COLO829 (cell line): ENCODE data around the gene IL13RA1.
"Not testable (repeated sequence)": the region's sequence is repeated elsewhere in the genome, so short reads cannot be mapped to it uniquely, and the experiment has no call there.

ENCODE experiments used
- DNase-seq: peaks from one replicate; pipeline ENCODE4 v3.0.0; 2012; ENCODE audit warnings: low spot score

Gene IL13RA1

DNA sequence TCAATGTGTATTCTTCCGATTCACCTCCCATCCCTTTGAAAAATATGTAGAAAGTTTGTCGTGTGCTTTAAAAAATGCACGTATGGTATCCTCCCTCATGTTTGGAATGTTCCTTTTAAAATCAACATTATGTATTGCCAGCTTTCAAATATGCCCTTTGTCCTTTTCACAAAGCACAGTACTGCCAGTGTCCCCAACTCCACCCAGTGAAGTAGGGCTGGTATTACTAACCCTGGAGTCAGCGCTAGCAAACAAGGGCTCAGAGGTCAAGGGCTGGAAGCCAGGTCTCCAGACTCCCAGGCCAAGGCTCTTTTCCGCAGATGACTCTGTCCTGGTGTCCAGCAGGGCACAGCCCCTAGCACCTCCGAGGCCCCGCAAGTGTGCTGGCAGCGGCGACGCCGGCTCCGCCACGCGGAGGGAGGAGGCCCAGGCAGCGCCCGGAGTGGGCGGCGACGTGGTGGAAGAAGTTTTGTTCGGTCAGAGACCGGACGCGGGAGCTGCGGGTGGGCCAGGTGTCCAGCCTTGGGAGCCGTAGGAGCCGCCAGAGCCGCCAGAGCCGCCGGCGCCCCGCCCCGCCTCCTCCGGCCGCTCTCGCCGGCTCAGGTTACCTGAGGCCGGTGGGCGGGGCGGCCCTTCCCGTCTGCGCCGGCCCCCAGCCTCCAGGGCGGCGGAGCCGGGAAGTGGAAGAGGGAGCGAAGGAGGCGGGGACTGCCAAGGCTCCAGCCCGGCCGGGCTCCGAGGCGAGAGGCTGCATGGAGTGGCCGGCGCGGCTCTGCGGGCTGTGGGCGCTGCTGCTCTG is at the start of gene IL13RA1:
IL13RA1 (plus strand) TSS at position 720 of the 799 bp plus-strand sequence; CDS start at position 753, 33 bp downstream.
- peak; percentile 45 for DNase-seq

DNA sequence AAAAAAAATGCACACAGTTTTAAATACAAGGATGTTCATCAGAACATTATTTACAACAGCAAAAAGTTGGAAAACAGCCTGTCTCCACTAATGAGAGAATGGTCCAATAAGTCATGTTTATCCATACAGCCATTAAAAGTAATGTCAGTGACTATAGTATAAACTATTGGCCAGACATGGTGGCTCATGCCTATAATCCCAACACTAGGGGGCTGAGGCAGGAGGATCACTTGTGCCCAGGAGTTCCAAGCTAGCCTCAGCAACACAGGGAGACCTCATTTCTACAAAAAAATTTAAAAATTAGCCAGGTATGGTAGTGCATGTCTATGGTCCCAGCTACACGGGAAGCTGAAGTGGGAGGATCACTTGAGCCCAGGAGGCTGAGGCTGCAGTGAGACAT is 48.1 kb upstream of the IL13RA1 start:
- DNase-seq = no peak

DNA sequence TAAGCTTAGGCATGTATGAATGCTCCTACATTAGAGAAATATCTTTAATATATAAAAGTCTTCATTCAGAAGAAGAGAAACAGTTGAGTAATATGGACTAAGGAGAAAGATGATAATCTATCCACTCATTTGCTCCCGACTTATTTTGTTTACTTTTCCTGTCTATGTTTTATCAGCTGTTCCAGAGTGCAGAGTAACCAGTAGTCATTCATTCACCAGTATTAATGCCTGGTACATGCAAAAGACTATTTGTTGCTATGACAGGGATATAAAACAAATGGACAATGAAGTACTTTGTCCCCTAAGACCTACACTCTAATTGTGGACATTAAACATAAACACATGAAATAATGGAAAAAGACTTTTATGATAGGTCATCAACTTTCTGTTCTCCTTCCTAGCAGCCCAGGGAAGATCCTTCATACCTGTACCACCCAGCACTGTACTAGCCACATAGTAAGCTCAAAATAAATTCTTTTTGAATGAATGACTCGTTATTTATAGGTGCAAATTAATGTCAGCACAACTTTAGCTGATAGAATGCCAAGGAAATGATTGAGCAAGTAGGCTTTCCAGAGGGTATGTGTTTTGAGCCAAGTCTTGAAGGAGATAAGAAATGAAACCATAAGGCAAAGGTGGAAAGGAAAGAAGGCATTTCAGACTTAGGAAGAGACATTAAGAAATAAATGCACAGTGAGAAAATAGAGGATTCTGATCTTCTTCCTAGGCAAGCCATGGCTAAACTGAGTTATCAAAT is 45.0 kb upstream of the IL13RA1 start:
- peak; percentile 3 for DNase-seq

DNA sequence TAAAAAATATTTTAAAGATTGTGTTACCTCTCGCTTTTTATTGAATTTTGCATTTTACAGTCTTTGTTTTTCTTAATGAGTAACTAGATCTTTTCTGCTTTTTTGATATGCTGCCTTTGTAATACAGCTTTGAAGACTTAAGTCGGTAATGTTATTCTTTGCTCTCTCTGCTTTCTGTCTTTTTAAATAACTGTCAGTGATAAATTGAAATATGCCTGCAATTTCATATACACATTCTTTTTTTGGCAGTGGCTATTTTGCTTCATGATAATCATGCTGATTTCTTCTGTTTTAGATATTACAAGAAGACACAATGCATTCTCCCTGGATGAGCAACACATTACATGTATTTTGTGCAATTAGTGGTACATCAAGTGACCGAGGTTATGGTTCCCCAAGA is 42.0 kb upstream of the IL13RA1 start:
- DNase-seq = no peak

DNA sequence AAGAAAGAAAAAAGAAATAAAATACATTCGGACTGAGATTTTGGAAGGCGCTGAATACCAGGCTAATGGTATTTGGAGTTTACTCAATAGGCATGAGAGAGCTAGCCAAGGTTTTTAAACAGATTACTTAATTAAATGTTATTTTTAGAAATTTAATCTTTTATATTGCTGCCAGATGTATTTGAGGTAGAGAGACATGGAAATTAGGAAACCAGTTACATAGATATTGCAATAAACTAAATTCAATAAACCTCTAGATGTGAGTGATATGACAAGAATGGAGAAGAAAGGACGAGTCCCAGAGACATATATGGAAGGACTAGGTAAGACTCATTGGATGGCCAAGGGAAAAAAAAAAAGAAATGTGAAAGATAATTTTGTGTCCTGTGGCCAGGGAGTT is 38.5 kb upstream of the IL13RA1 start:
- no peak for DNase-seq

DNA sequence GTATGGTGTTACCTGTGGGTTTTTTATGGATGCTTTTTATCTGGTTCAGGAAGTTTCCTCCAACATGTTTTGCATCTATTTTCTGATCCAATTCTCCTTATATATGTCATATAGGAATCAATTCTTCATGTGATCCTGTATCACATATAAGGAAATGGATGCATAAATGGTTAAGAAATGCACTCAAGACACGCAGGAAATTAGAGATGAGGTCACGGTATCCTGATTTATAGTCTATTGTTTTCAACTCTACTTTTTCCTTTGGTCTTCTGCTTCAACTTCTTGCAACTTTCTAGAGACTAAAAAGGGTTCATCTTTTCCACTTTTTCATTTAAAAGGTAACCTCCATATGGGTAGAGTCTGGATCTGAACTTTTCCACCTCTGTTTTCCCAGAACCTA is 33.6 kb upstream of the IL13RA1 start:
- DNase-seq = no peak

DNA sequence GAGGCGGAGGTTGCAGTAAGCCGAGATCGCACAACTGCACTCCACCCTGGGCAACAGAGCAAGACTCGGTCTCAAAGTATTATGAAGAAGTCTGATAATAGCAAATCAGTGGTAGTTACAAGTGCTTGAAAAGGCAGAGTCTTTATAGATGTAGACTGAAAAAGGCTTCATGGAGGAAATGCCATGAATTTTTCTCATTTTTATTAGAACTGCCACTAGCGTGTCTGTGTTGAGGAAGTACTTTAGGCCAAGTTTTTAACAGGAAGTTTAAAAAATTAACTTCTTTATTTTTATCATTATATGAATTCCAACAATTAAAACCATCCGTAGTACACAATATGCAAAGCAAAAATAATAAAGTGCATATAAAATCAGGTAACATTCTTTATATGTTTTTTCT is 32.8 kb upstream of the IL13RA1 start:
- DNase-seq = no peak

DNA sequence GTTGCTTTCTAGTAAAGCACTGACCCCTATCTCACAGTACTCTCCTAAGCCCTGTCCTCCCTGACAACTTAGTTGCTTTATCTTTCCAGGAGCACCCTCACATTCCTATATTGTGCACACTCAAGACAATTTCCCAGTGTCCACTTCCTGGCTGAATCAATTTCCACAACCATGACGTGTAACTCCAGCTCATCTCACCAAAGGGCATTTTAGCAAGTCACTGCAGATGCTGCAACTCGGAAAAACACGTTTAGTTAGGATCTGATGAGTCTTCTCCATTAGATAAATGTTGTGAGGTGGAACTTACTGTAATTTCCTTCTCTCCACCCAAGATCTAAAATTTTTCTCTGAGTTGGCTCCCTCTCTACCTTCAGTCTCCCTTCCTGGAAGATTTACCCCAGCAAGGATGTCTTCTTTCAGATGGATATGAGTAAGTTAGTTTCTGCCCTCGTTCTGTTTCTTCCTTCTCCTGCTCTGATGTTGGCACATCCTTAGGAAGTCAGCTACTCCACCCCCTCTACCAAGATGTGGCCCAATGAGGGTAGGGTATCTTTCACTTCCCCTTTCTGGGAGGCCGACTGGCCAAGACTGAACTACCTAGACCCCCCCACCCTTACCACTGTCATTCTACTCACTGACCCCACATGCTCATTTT is 28.8 kb upstream of the IL13RA1 start:
- DNase-seq = no peak

DNA sequence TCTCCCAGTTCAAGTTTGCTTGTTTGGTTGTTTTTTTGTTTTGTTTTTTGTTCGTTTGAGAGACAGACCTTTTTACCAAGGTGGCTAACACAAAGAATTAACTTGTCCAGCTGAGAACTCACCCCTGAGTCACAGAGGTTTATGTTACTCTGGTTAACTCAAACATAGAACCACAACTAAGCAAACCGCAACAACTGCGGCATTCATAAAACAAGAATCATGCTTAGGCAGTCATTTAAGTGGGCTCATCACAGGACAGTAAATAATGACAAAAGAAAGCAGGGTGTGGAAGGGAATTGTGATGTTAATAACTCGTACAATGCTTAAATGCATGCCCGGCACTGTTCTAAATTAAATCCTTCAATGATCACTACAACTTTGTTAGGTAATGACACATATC is 24.7 kb upstream of the IL13RA1 start:
- peak; percentile 13 for DNase-seq

DNA sequence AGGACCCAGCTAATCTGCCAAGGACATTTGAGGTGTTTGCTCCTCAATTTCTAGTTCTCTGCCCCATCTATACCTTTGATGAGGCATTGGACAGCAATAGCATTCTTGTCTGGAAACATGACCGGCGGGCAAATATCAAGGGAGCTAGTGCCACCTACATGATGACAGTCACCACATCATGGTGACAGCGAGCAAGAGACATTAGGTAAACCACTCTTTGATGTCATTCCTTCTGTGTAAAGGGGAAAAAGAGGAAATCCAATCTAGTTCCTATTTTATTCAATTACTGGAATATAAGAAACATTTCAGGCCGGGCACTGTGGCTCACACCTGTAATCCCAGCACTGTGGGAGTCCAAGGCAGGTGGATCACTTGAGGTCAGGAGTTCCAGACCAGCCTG is 20.7 kb upstream of the IL13RA1 start:
- no peak for DNase-seq

DNA sequence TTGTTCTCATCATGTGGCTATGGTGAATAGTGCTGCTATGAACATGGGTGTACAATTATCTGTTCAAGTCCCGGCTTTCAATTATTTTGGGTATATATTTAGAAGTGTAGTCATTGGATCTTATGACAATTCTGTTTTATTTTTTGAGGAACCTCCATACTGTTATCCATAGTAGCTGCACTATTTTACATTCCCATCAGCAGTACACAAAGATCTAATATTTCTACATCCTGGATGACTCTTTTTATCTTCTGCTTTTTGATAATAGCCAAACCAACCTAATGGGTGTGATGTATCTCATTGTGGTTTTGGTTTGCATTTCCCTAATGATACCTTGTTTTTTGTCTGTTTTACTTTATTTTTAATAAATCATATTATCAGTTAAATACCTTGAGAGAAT is 12.9 kb upstream of the IL13RA1 start:
- DNase-seq = no peak

DNA sequence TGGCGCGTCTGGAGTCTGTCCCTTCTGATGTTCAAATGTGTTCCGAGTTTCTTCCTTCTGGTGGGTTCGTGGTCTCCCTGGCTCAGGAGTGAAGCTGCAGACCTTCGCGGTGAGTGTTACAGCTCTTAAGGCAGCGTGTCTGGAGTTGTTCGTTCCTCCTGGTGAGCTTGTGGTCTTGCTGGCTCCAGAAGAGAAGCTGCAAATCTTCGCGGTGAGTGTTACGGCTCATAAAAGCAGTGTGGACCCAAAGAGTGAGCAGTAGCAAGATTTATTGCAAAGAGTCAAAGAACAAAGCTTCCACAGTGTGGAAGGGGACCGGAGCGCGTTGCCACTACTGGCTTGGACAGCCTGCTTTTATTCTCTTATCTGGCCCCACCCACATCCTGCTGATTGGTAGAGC is 11.5 kb upstream of the IL13RA1 start:
- not testable (repeated sequence) for DNase-seq

DNA sequence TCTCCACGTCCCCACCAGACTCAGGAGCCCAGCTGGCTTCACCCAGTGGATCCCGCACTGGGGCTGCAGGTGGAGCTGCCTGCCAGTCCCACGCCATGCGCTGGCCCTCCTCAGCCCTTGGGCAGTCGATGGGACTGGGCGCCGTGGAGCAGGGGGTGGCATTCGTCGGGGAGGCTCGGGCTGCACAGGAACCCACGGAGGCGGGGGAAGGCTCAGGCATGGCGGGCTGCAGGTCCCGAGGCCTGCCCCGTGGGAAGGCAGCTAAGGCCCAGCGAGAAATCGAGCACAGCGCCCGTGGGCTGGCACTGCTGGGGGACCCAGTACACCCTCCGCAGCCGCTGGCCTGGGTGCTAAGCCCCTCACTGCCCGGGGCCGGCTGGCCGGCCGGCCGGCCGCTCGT is 10.6 kb upstream of the IL13RA1 start:
- not testable (repeated sequence) for DNase-seq

DNA sequence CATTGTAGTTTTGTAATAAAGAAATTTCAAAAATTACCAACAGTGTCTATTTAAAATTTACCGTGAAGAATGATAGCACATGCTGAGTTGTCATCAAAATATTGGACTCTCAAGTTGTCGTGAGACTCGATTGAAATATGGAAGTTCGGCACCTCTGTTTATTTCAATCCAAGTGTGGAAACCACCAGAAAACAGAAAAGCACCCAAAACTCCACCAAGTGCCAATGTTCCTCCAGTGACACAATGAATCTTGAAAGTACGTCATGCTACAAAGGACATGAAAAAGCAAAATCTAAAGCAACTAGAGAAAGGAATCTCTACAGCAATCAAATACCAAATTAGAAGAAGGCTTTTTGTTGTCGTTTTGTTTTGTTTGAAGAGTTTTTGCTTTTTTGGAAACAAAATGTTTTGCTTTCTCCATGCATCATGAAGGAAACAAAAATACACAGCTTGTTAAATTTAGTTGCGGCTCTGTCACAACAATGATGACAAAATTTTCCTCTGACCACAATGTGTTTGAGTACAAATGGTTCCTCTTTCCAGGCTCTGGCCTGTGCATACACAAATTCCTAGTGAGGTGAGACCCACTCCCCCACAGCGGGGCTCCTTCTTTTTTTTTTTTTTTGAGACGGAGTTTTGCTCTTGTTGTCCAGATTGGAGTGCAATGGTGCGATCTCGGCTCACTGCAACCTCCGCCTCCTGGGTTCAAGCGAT is 9.6 kb upstream of the IL13RA1 start:
- no peak for DNase-seq

DNA sequence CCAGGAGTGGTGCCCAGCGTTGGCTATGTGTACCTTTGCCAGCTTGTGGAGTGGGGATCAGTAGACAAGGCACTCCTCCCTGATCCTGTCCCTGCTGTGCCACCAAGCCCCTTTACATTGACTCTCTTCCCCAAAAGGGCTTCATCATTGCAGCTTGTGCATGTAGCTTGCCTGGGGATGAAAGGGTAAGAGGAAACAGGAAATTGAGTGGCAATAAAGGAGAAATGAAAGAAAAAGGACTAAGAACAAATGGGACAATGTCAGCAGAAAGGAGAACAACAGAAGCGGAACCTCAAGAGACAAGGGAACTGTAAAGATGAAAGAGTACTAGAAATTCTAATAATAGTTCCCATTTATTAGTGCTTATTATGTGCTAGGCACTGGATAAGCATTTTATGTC is 8.7 kb upstream of the IL13RA1 start:
- no peak for DNase-seq

DNA sequence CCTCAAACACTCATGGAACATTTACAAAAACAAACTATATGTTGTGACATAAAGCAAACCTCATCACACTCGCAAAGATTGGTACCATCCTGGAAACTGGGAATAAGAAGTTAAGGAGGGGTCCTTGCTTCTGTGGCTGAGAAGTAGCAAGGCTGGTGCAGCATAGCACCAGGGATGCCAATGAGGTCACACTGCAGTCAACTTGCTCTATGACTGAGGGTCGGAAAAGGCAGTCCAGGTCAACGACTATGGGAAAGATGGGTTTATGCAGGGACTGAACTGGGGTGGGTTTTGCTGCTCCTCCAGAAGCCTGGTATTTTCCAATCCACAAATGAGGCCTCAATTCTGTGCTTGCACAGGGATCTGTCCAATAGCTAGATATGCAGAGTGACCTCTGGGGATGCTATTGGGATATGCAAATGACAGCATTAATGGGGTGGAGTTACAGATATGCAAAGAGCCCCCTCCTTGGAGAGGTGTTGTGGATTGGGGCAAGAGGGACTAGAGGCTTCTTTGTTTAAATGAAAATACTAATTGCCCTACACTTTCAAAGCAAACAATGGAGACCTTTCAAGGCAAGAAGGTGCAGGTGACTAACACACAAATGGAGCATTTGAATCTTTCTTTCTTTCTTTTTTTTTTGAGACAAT is 7.2 kb upstream of the IL13RA1 start:
- DNase-seq = no peak

DNA sequence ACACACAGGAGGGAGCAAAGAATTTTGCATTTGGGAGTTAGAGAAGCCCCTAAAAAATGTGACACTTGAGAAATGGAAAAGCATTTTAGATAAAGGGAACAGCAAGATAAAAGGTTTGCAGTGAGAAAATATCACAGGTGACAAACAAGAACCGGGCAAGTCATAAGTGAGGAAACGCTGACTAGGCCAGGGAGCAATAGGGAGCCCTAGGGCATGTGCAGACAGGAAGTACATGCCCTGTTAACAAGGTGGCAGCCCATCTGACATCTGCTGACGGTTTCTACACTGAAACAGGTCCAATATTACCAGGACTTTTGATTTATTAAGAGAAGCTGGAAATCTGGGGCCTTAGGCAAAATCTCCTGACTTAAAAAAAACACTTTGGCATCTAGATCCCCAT is 4.0 kb upstream of the IL13RA1 start:
- DNase-seq = no peak

DNA sequence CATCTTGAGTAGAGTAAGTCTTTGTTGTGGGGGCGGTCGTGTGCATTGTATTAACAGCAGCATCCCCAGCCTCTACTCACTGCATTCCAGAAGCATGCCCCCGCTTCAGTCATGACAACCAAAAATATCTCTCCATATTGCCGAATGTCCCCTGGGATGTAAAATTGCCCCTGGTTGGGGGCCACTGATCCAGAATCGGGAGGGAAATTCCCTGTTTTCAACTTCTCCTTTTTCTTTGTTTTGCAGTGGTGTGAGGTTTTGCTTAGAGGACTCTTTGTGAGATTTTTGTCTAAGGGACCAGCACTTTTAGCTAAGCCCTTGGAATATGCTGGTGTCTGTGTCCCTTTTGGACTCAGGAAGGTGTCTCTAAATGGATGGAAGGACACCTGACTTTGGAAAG is 3.0 kb upstream of the IL13RA1 start:
- no peak for DNase-seq

DNA sequence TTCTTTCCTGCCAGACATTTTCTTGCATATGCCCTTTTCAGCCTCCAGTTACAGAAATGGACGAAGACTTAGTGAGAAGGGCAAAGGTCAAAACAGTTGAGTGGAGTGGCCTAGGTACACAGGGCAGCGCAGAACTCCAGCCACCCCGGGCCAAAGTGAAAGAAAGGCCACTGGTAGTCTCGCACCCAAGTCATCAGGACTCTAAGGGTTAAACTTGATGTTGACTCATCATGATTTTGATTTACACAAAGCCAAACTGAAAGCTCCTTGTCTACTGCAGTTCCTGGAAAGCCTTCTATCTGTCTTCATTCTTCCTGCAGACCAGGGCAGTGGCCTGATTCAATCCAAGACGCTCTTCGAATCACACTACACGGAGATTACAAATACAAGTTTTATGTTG is 2.6 kb upstream of the IL13RA1 start:
- peak; percentile 75 for DNase-seq

DNA sequence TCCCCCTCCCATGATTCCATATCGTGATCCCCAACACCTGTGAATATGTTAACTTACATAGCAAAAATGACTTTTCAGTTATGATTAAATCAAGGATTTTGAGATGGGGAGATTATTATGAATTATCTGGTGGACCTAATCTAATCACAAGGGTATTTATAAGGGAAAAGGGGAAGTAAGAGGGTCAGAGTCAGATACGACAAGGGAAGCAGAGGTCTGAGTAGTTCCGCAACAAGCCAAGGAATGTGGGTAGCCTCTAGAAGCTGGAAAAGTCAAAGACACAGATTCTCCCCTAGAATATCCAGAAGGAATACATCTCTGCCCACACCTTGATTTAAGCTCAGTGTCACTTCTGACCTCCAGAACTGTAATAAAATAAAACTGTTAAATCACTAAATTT is 1.0 kb upstream of the IL13RA1 start:
- DNase-seq = no peak

DNA sequence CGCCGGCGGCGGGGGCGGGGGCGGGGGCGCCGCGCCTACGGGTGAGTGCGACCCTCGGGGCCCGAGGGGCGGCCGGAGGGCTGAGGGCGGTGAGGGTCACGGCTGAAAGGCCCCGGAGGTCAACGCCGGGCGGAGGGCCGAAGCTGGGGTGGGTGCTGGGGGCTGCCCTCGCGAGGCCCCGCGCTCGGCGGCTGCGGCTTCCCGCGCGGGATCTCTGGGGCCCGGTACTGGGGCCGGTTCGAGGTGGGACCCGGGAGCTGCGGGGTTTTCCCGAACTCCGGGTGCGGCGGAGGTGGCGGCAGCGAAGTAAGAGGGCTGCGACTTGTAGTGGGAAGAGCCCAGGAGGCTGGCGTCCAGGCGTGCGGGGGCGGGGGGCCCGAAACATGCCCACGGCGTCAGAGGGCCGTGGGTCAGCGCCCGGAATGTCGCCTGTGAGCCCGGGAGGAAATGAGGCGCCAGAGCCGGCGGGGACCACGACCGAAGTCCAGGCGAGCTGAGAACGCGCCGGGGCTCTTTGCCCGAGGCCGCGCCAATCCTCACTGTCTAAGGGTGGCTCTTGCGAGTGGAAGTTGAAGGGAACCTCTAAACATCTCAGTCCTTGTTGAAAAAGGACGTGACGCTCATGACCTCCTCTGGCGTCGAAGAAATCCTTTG is 407 bp downstream of the IL13RA1 start:
- DNase-seq = no peak
